HEK293 (cell line): Measurements from ENCODE around the gene IGFLR1.
A peak's percentile ranks its signal among the peaks of the same experiment; 100 is the strongest.

Experiments used
- FEZF1 ChIP-seq: fragments of 450-650 bp; formaldehyde crosslinking; IDR thresholded peaks from 2 replicates; pipeline ENCODE4 v1.5.1; 2016; ENCODE audit warnings: missing biosample characterization, missing genetic modification characterization
- KLF16 ChIP-seq: fragments of 450-650 bp; formaldehyde crosslinking; IDR thresholded peaks from 2 replicates; pipeline ENCODE4 v1.5.1; 2017; ENCODE audit warnings: missing biosample characterization, missing genetic modification characterization
- KLF9 ChIP-seq: fragments of 450-650 bp; formaldehyde crosslinking; IDR thresholded peaks from 2 replicates; pipeline ENCODE4 v1.5.1; 2016; ENCODE audit warnings: missing biosample characterization, missing genetic modification characterization, low read depth
- PBX3 ChIP-seq: sonication (generic); formaldehyde crosslinking; IDR thresholded peaks from 2 replicates; pipeline ENCODE4 v1.8.1; 2022; ENCODE audit warnings: mild to moderate bottlenecking, moderate library complexity, missing genetic modification reagents
- REST ChIP-seq: fragments of 450-650 bp; formaldehyde crosslinking; IDR thresholded peaks from 2 replicates; pipeline ENCODE4 v1.5.1; 2016; ENCODE audit warnings: missing biosample characterization, missing genetic modification characterization
- SCRT2 ChIP-seq: fragments of 450-650 bp; formaldehyde crosslinking; IDR thresholded peaks from 2 replicates; pipeline ENCODE4 v1.5.1; 2016; ENCODE audit warnings: missing biosample characterization, missing genetic modification characterization
- TCF7L2 ChIP-seq: IDR thresholded peaks from 2 replicates; pipeline ENCODE4 v1.6.1; 2011; ENCODE audit warnings: low read depth, mild to moderate bottlenecking, inconsistent platforms, low read length, moderate library complexity, borderline replicate concordance
- TRIM28 ChIP-seq: IDR thresholded peaks from 2 replicates; pipeline ENCODE4 v1.6.1; 2011; ENCODE audit warnings: low read length, control low read depth, borderline replicate concordance
- ZFP37 ChIP-seq: fragments of 450-650 bp; formaldehyde crosslinking; IDR thresholded peaks from 2 replicates; pipeline ENCODE4 v1.5.1; 2016; ENCODE audit warnings: missing biosample characterization, missing genetic modification characterization
- ZNF157 ChIP-seq: fragments of 450-650 bp; formaldehyde crosslinking; IDR thresholded peaks from 2 replicates; pipeline ENCODE4 v1.5.1; 2016; ENCODE audit warnings: missing biosample characterization, missing genetic modification characterization
- ZNF175 ChIP-seq: fragments of 450-650 bp; formaldehyde crosslinking; IDR thresholded peaks from 2 replicates; pipeline ENCODE4 v1.5.1; 2016; ENCODE audit warnings: missing biosample characterization, missing genetic modification characterization
- ZNF18 ChIP-seq: fragments of 450-650 bp; formaldehyde crosslinking; IDR thresholded peaks from 2 replicates; pipeline ENCODE4 v1.5.1; 2016; ENCODE audit warnings: missing biosample characterization, missing genetic modification characterization
- ZNF19 ChIP-seq: fragments of 450-650 bp; formaldehyde crosslinking; IDR thresholded peaks from 2 replicates; pipeline ENCODE4; 2016; ENCODE audit warnings: missing biosample characterization, missing genetic modification characterization, low read depth
- ZNF354C ChIP-seq: fragments of 450-650 bp; formaldehyde crosslinking; IDR thresholded peaks from 2 replicates; pipeline ENCODE4 v1.5.1; 2016; ENCODE audit warnings: missing biosample characterization, missing genetic modification characterization, low read depth, borderline replicate concordance
- ZNF398 ChIP-seq: fragments of 450-650 bp; formaldehyde crosslinking; IDR thresholded peaks from 2 replicates; pipeline ENCODE4 v1.5.1; 2017; ENCODE audit warnings: missing biosample characterization, missing genetic modification characterization
- ZNF518A ChIP-seq: fragments of 450-650 bp; formaldehyde crosslinking; conservative IDR thresholded peaks from 2 replicates; pipeline ENCODE4 v1.5.1; 2016; ENCODE audit warnings: low read depth, missing biosample characterization, missing genetic modification characterization
- ZNF544 ChIP-seq: fragments of 450-650 bp; formaldehyde crosslinking; IDR thresholded peaks from 2 replicates; pipeline ENCODE4 v1.5.0; 2017; ENCODE audit warnings: missing biosample characterization, missing genetic modification characterization
- ZNF600 ChIP-seq: fragments of 450-650 bp; formaldehyde crosslinking; IDR thresholded peaks from 2 replicates; pipeline ENCODE4 v1.5.1; 2016; ENCODE audit warnings: missing biosample characterization, missing genetic modification characterization
- ZNF626 ChIP-seq: fragments of 450-650 bp; sonication (Bioruptor Pico); formaldehyde crosslinking; IDR thresholded peaks from 2 replicates; pipeline ENCODE4 v1.5.1; 2018; ENCODE audit warnings: missing biosample characterization, missing genetic modification characterization, inconsistent platforms
- ZNF629 ChIP-seq: fragments of 450-650 bp; formaldehyde crosslinking; IDR thresholded peaks from 2 replicates; pipeline ENCODE4 v1.5.1; 2017; ENCODE audit warnings: missing biosample characterization, missing genetic modification characterization
- ZNF776 ChIP-seq: fragments of 450-650 bp; formaldehyde crosslinking; IDR thresholded peaks from 2 replicates; pipeline ENCODE4 v1.5.0; 2017; ENCODE audit warnings: missing biosample characterization, missing genetic modification characterization, borderline replicate concordance
- ZNF777 ChIP-seq: fragments of 450-650 bp; formaldehyde crosslinking; IDR thresholded peaks from 2 replicates; pipeline ENCODE4 v1.5.1; 2017; ENCODE audit warnings: missing biosample characterization, missing genetic modification characterization, borderline replicate concordance
- ZSCAN30 ChIP-seq: fragments of 450-650 bp; IDR thresholded peaks from 2 replicates; pipeline ENCODE4 v1.5.1; 2018; ENCODE audit warnings: missing biosample characterization, mild to moderate bottlenecking, missing genetic modification characterization, moderate library complexity
- ZXDB ChIP-seq: fragments of 450-650 bp; formaldehyde crosslinking; IDR thresholded peaks from 2 replicates; pipeline ENCODE4 v1.5.1; 2016; ENCODE audit warnings: missing biosample characterization, missing genetic modification characterization

The IGFLR1 gene

GRCh38 chr19:35740423-35741202 is 1.6 kb downstream of the IGFLR1 start (continued):
- TF ChIP-seq ZNF354C (tag by site-specific recombination) (no peak), ZNF600 (peak; percentile 100), REST (tag by site-specific recombination) (no peak), ZNF626 (tag by site-specific recombination) (no peak), ZXDB (peak; percentile 98), KLF16 (tag by site-specific recombination) (no peak; the same call in none of the 2 replicates), ZNF175 (tag by site-specific recombination) (no peak), ZFP37 (tag by site-specific recombination) (peak; percentile 89), ZNF157 (tag by site-specific recombination) (no peak), ZNF629 (tag by site-specific recombination) (peak; percentile 82), ZNF398 (0 out of 2 replicates have a peak, but pooled peaks have one; percentile 80), SCRT2 (tag by site-specific recombination) (peak; percentile 100), KLF9 (tag by site-specific recombination) (peak; percentile 95), TCF7L2 (no peak), ZNF19 (tag by site-specific recombination) (no peak), ZNF777 (tag by site-specific recombination) (no peak; the same call in 1 of the 2 replicates), ZNF18 (no peak; the same call in 1 of the 2 replicates), PBX3 (CRISPR knock-in tag) (no peak), ZNF518A (tag by site-specific recombination) (no peak), ZNF544 (tag by site-specific recombination) (no peak), ZNF776 (tag by site-specific recombination) (no peak), ZSCAN30 (tag by site-specific recombination) (peak; percentile 98), FEZF1 (tag by site-specific recombination) (no peak), TRIM28 (peak; percentile 64; the same call in 1 of the 2 replicates)
